ENCODE results near the gene STEAP3. TPM values are rescaled to one million over a fixed set of nuclear protein-coding genes. Genes with fewer than 3 reads are reported as not detected.

STEAP3 gene
- total and polyA plus RNA-seq, 4 experiments from 2014 or later = 0.32 TPM; not detected in 3

DNA sequence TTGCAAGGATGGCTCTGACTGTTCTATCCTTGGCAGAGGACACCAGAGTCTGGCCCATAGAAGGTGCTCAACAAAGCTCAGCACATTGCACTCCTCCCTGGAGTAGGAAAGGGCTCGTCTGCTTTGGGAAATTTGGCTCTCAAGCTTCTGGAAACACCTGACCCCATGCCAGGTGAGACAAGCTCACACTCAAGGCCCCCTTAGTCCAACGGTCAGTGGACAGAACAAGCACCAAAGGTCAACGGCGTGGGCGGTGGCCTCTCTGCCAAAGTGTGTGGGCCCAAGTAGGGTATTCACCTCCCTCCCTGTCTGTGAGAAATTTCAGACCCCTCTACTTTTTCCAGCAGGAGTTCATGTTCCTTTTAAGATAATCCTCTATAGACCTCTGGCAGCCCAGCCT lies 2.0 kb upstream of the STEAP3 start:
- no peak overlapping the region for H3K4me3 ChIP-seq (ENCODE audit: low read length in 2 of 2)
- H3K36me3 Mint-ChIP-seq = no peaks in the 10 kb centered on the region
- H3K4me3 Mint-ChIP-seq = no peak overlapping the region
- no peaks in the 10 kb centered on the region for H3K9me3 Mint-ChIP-seq
- no peaks in the 10 kb centered on the region for H3K36me3 ChIP-seq (ENCODE audit: insufficient read depth, low read length)
- intact Hi-C loops (cut with micrococcal nuclease) = no loop called here
- no peaks in the 10 kb centered on the region for H3K9me3 ChIP-seq (ENCODE audit: control insufficient read depth in 1 of 2, low read length in 2 of 2)
- peaks cover 0 to 7% (median 0%) of the 10 kb centered on the region in 4 donors for H3K4me1 Mint-ChIP-seq
- ChIA-PET POLR2A (ENCODE audit: partially characterized antibody) (no interaction called here), CTCF (ENCODE audit: partially characterized antibody) (no interaction called here)
- H3K27ac Mint-ChIP-seq = no peak overlapping the region
- H3K27ac ChIP-seq (ENCODE audit: low read depth, low read length) = no peak overlapping the region
- no peaks in the 10 kb centered on the region for H3K27me3 ChIP-seq (ENCODE audit: insufficient read depth, low read length)
- H3K4me1 ChIP-seq (ENCODE audit: insufficient read depth, low read length) = no peaks in the 10 kb centered on the region
- H3K27me3 Mint-ChIP-seq = peaks cover 20 to 34% of the 10 kb centered on the region in 2 donors
- no peak for DNase-seq

- Mint-ChIP-seq H3K27ac (no peak overlapping the region), H3K27me3 (peaks cover 23 to 34% of the 10 kb centered on the region in 2 donors), H3K4me1 (peaks cover 0 to 7% (median 0%) of the 10 kb centered on the region in 4 donors), H3K4me3 (peak overlapping the region in 3 of 8 donors; percentile 36 to 51 (median 37)), H3K9me3 (no peaks in the 10 kb centered on the region), H3K36me3 (no peaks in the 10 kb centered on the region)
- Histone ChIP-seq H3K9me3 (ENCODE audit: control insufficient read depth in 1 of 2, low read length in 2 of 2) (no peaks in the 10 kb centered on the region), H3K4me3 (ENCODE audit: low read length in 2 of 2) (no peak overlapping the region), H3K27ac (ENCODE audit: low read depth, low read length) (no peak overlapping the region), H3K4me1 (ENCODE audit: insufficient read depth, low read length) (no peaks in the 10 kb centered on the region), H3K36me3 (ENCODE audit: insufficient read depth, low read length) (no peaks in the 10 kb centered on the region), H3K27me3 (ENCODE audit: insufficient read depth, low read length) (no peaks in the 10 kb centered on the region)
- intact Hi-C loops (cut with micrococcal nuclease) = no loop called here
- ChIA-PET CTCF (ENCODE audit: partially characterized antibody) (no interaction called here), POLR2A (ENCODE audit: partially characterized antibody) (no interaction called here)
- DNase-seq = no peak
Observed at GRCh38 chr2:119222213-119222612, 1.4 kb upstream of the STEAP3 start.

DNA sequence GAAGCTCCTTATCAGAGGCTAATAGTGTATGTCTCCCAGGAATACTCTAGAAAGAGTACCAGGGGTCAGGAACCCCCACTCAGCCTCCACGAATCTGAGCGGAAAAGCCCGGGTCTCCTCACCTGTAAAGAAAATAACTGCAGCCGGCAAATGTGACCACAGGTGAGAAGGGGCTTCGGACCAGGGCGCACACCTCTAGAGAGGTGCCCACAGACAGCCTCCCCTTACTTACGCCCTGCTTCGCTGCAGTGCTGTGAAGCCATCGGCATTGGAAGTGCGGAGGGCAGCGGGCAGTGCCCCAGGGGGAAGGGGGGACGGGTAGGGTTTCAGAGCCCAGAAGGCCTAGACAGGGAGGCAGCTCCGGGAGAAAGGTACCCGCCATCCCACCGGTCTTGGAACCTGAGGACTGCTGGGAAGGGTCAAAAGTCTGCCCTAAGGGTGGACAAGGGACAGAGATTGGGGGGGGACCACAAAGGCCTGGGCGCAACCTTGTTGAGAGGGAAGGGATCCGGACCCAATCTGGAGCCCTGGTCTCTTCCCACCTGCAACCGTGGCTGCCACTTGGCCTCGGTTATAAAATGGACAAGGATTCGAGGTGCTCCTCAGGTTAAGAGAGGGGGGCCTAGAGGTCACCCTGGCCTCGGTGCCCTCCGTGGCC lies 642 bp upstream of the STEAP3 start:
- Histone ChIP-seq H3K4me1 (ENCODE audit: insufficient read depth, low read length) (no peaks in the 10 kb centered on the region), H3K27me3 (ENCODE audit: insufficient read depth, low read length) (no peaks in the 10 kb centered on the region), H3K9me3 (ENCODE audit: control insufficient read depth in 1 of 2, low read length in 2 of 2) (no peaks in the 10 kb centered on the region), H3K27ac (ENCODE audit: low read depth, low read length) (no peak overlapping the region), H3K36me3 (ENCODE audit: insufficient read depth, low read length) (no peaks in the 10 kb centered on the region), H3K4me3 (ENCODE audit: low read length in 2 of 2) (no peak overlapping the region)
- no peak for DNase-seq
- Mint-ChIP-seq H3K27ac (no peak overlapping the region), H3K27me3 (peaks cover 23 to 34% of the 10 kb centered on the region in 2 donors), H3K36me3 (no peaks in the 10 kb centered on the region), H3K9me3 (no peaks in the 10 kb centered on the region), H3K4me1 (peaks cover 0 to 7% (median 0%) of the 10 kb centered on the region in 4 donors), H3K4me3 (peak overlapping the region in 4 of 8 donors; percentile 33 to 61 (median 46))
- ChIA-PET POLR2A (ENCODE audit: partially characterized antibody) (no interaction called here), CTCF (ENCODE audit: partially characterized antibody) (no interaction called here)
- intact Hi-C loops (cut with micrococcal nuclease) = no loop called here

DNA sequence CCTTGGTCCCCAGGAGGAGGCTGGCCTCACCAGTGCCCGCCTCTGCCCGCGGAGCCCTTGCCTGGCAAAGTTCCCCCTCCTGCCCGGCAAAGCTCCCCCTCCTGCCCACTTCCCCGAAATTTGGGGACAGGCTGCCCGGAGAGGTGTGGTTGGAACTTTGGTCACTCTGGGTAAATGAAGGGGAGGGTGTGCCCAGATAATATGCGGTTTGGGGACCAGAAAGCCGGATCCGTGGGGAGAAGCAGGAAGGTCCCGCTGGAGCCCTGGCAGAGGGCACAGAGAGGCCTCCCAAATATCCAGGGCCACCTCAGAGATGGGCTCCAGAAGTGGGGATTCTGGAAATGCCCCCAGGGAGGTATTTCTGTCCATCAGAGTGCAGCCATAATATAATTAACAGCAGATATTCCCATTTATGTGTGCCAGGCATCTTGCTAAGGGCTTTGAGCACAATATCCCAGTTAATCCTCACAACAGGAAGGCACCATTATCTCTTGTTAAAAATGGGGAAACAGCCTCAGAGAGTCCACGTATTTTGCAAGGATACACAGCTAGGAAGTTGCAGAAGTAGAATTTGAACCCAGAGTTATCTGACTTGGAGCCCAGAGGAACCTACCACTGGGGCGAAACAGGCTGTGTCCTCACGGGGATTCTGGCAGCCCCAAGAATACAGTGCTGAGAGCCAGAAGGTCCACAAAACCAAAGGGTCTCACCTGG lies 914 bp downstream of the STEAP3 start:
- DNase-seq = no peak
- intact Hi-C loops (cut with micrococcal nuclease) = no loop called here
- peaks cover 0 to 7% (median 0%) of the 10 kb centered on the region in 4 donors for H3K4me1 Mint-ChIP-seq
- no peaks in the 10 kb centered on the region for H3K9me3 Mint-ChIP-seq
- ChIA-PET CTCF (ENCODE audit: partially characterized antibody) (no interaction called here), POLR2A (ENCODE audit: partially characterized antibody) (no interaction called here)
- H3K9me3 ChIP-seq (ENCODE audit: control insufficient read depth in 1 of 2, low read length in 2 of 2) = no peaks in the 10 kb centered on the region
- no peak overlapping the region for H3K27ac Mint-ChIP-seq
- H3K36me3 Mint-ChIP-seq = no peaks in the 10 kb centered on the region
- H3K36me3 ChIP-seq (ENCODE audit: insufficient read depth, low read length) = no peaks in the 10 kb centered on the region
- no peaks in the 10 kb centered on the region for H3K27me3 ChIP-seq (ENCODE audit: insufficient read depth, low read length)
- H3K27ac ChIP-seq (ENCODE audit: low read depth, low read length) = no peak overlapping the region
- no peaks in the 10 kb centered on the region for H3K4me1 ChIP-seq (ENCODE audit: insufficient read depth, low read length)
- peak overlapping the region in 3 of 8 donors; percentile 2 to 53 (median 20) for H3K4me3 Mint-ChIP-seq
- no peak overlapping the region for H3K4me3 ChIP-seq (ENCODE audit: low read length in 2 of 2)
- H3K27me3 Mint-ChIP-seq = peaks cover 23 to 34% of the 10 kb centered on the region in 2 donors

GRCh38 chr2:119225105-119225865 lies 1.7 kb downstream of the STEAP3 start:
- Mint-ChIP-seq H3K27me3 (peaks cover 23 to 34% of the 10 kb centered on the region in 2 donors), H3K27ac (no peak overlapping the region), H3K4me3 (no peak overlapping the region), H3K9me3 (no peaks in the 10 kb centered on the region), H3K36me3 (no peaks in the 10 kb centered on the region), H3K4me1 (peaks cover 0 to 7% (median 0%) of the 10 kb centered on the region in 4 donors)
- ChIA-PET POLR2A (ENCODE audit: partially characterized antibody) (no interaction called here), CTCF (ENCODE audit: partially characterized antibody) (no interaction called here)
- no peak overlapping the region for H3K27ac ChIP-seq (ENCODE audit: low read depth, low read length)
- DNase-seq = no peak
- H3K36me3 ChIP-seq (ENCODE audit: insufficient read depth, low read length) = no peaks in the 10 kb centered on the region
- H3K9me3 ChIP-seq (ENCODE audit: control insufficient read depth in 1 of 2, low read length in 2 of 2) = no peaks in the 10 kb centered on the region
- intact Hi-C loops (cut with micrococcal nuclease) = no loop called here
- H3K27me3 ChIP-seq (ENCODE audit: insufficient read depth, low read length) = no peaks in the 10 kb centered on the region
- H3K4me1 ChIP-seq (ENCODE audit: insufficient read depth, low read length) = no peaks in the 10 kb centered on the region
- no peak overlapping the region for H3K4me3 ChIP-seq (ENCODE audit: low read length in 2 of 2)

DNA sequence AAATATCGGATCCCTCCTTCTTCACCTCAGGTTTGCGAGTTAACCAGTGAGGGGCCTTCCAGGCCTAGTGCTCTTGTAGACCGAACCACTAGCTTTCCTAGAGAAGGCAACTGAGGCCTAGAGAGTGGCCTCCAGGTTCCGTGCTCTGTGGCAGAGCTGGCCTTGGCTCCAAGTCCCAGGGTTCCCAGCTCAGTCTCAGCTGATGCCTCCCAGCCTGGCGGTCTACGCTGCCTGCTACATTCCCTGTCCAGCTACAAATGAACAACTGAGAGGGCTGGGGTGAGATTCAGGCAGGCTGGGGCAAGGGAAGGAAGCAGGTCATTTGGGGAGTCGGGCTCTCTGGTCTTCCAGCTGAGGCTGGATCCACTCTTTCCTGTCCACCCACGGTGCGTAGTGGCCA lies 2.3 kb downstream of the STEAP3 start:
- H3K4me1 ChIP-seq (ENCODE audit: insufficient read depth, low read length) = no peaks in the 10 kb centered on the region
- ChIA-PET CTCF (ENCODE audit: partially characterized antibody) (no interaction called here), POLR2A (ENCODE audit: partially characterized antibody) (no interaction called here)
- no peaks in the 10 kb centered on the region for H3K27me3 ChIP-seq (ENCODE audit: insufficient read depth, low read length)
- no peaks in the 10 kb centered on the region for H3K36me3 ChIP-seq (ENCODE audit: insufficient read depth, low read length)
- H3K27ac ChIP-seq (ENCODE audit: low read depth, low read length) = no peak overlapping the region
- no peaks in the 10 kb centered on the region for H3K9me3 ChIP-seq (ENCODE audit: control insufficient read depth in 1 of 2, low read length in 2 of 2)
- Mint-ChIP-seq H3K4me3 (no peak overlapping the region), H3K36me3 (no peaks in the 10 kb centered on the region), H3K9me3 (no peaks in the 10 kb centered on the region), H3K27me3 (peaks cover 22 to 29% of the 10 kb centered on the region in 2 donors), H3K27ac (no peak overlapping the region), H3K4me1 (peaks cover 0 to 7% (median 0%) of the 10 kb centered on the region in 4 donors)
- DNase-seq = no peak
- intact Hi-C loops (cut with micrococcal nuclease) = no loop called here
- no peak overlapping the region for H3K4me3 ChIP-seq (ENCODE audit: low read length in 2 of 2)

- peaks cover 12 to 15% of the 10 kb centered on the region in 2 donors for H3K27me3 Mint-ChIP-seq
- no peaks in the 10 kb centered on the region for H3K9me3 Mint-ChIP-seq
- Histone ChIP-seq H3K27ac (ENCODE audit: low read depth, low read length) (no peak overlapping the region), H3K4me1 (ENCODE audit: insufficient read depth, low read length) (no peaks in the 10 kb centered on the region), H3K9me3 (ENCODE audit: control insufficient read depth in 1 of 2, low read length in 2 of 2) (no peaks in the 10 kb centered on the region), H3K36me3 (ENCODE audit: insufficient read depth, low read length) (no peaks in the 10 kb centered on the region), H3K4me3 (ENCODE audit: low read length in 2 of 2) (no peak overlapping the region), H3K27me3 (ENCODE audit: insufficient read depth, low read length) (no peaks in the 10 kb centered on the region)
- ChIA-PET POLR2A (ENCODE audit: partially characterized antibody) (no interaction called here), CTCF (ENCODE audit: partially characterized antibody) (no interaction called here)
- H3K4me1 Mint-ChIP-seq = peaks cover 0 to 7% (median 0%) of the 10 kb centered on the region in 4 donors
- intact Hi-C loops (cut with micrococcal nuclease) = no loop called here
- H3K4me3 Mint-ChIP-seq = no peak overlapping the region
- DNase-seq = no peak
- no peak overlapping the region for H3K27ac Mint-ChIP-seq
- no peaks in the 10 kb centered on the region for H3K36me3 Mint-ChIP-seq
Observed at GRCh38 chr2:119227346-119227745, 3.7 kb downstream of the STEAP3 start.
